Liver (tissue), 3 donors: Measurements from ENCODE around the gene DGKB.

Experiments used
- JUND ChIP-seq, 2 donors: IDR thresholded peaks; 2 replicates each; pipeline ENCODE4 v1.6.1; 2016; ENCODE audit warnings: antibody characterized with exemption in 2 of 2
- RAD21 ChIP-seq, 2 donors: IDR thresholded peaks; 2 replicates each; pipeline ENCODE4 v1.6.1; 2016; ENCODE audit warnings: antibody characterized with exemption in 2 of 2, mild to moderate bottlenecking in 2 of 2
- RXRA ChIP-seq, 2 donors: IDR thresholded peaks; 2 replicates each; pipeline ENCODE4 v1.6.1; 2017 to 2018; ENCODE audit warnings: antibody characterized with exemption in 2 of 2, mild to moderate bottlenecking in 1 of 2
- SP1 ChIP-seq: IDR thresholded peaks from 2 replicates; pipeline ENCODE4 v1.6.1; 2018; ENCODE audit warnings: antibody characterized with exemption, mild to moderate bottlenecking
- TAF1 ChIP-seq: conservative IDR thresholded peaks from 2 replicates; pipeline ENCODE4 v1.6.1; 2016; ENCODE audit warnings: antibody characterized with exemption, mild to moderate bottlenecking
- YY1 ChIP-seq: IDR thresholded peaks from 2 replicates; pipeline ENCODE4 v1.6.1; 2016; ENCODE audit warnings: antibody characterized with exemption, mild to moderate bottlenecking
- TF ChIP-seq, protein P1 (sequence below): IDR thresholded peaks from 2 replicates; pipeline ENCODE4 v1.6.1; 2016; ENCODE audit warnings: antibody characterized with exemption
- TF ChIP-seq, protein P2 (sequence below): fragments of 150-350 bp; IDR thresholded peaks from 2 replicates; pipeline ENCODE4 v1.5.1; 2017; ENCODE audit warnings: improper control_type of control experiment, low read depth, low read length; ENCODE audit not compliant: missing input control
- TF ChIP-seq, protein P3 (sequence below): IDR thresholded peaks from 2 replicates; pipeline ENCODE4 v1.6.1; 2016; ENCODE audit warnings: antibody characterized with exemption, mild to moderate bottlenecking
- TF ChIP-seq, protein P4 (sequence below): IDR thresholded peaks from 2 replicates; pipeline ENCODE4 v1.6.1; 2016; ENCODE audit warnings: antibody characterized with exemption
- donor health status: healthy.
- donor health status: healthy.

DNA sequence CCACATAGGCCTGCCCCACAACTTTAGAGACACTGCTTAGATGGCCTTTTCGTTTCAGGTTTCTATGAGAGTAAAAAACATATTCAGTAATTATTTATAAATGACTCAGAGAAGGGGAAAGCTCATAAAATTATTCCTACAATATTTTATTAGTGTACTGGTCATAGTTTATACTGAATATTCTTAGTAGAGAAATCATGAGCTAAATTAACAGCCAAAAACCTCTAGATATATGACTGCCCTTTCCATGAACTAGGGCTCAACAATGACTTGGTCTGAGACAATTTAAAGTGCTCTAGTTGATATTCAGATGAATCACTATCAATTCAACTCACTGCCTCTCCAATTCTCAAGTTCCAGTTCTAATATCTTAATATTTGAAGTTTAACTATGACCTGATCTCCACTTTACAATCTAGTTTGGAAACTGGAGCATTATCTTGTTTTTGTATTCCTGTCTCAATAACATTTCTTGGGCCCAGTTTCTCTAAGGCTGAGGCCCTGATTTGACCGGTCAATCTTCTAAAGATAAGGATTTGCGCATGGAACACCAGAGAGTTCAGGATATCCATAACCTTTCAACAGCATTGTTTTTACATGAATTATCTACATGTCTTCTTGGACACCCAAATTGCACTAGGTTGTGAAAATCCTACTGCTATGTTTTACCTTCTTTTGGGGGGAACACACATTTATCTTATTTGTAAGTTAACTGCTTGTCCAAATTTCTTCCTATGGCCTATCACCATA, 141.6 kb downstream of the DGKB start:
- TF ChIP-seq, protein P1, sequence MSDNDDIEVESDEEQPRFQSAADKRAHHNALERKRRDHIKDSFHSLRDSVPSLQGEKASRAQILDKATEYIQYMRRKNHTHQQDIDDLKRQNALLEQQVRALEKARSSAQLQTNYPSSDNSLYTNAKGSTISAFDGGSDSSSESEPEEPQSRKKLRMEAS, result no peak
- TF ChIP-seq SP1 (no peak), TAF1 (no peak), RAD21 (IDR thresholded peaks at IDR 0.05) (no peak), YY1 (no peak), JUND (IDR thresholded peaks at IDR 0.05) (no peak), RXRA (IDR thresholded peaks at IDR 0.05) (no peak)
- TF ChIP-seq, protein P2, sequence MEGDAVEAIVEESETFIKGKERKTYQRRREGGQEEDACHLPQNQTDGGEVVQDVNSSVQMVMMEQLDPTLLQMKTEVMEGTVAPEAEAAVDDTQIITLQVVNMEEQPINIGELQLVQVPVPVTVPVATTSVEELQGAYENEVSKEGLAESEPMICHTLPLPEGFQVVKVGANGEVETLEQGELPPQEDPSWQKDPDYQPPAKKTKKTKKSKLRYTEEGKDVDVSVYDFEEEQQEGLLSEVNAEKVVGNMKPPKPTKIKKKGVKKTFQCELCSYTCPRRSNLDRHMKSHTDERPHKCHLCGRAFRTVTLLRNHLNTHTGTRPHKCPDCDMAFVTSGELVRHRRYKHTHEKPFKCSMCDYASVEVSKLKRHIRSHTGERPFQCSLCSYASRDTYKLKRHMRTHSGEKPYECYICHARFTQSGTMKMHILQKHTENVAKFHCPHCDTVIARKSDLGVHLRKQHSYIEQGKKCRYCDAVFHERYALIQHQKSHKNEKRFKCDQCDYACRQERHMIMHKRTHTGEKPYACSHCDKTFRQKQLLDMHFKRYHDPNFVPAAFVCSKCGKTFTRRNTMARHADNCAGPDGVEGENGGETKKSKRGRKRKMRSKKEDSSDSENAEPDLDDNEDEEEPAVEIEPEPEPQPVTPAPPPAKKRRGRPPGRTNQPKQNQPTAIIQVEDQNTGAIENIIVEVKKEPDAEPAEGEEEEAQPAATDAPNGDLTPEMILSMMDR, result no peak
- TF ChIP-seq, protein P3, sequence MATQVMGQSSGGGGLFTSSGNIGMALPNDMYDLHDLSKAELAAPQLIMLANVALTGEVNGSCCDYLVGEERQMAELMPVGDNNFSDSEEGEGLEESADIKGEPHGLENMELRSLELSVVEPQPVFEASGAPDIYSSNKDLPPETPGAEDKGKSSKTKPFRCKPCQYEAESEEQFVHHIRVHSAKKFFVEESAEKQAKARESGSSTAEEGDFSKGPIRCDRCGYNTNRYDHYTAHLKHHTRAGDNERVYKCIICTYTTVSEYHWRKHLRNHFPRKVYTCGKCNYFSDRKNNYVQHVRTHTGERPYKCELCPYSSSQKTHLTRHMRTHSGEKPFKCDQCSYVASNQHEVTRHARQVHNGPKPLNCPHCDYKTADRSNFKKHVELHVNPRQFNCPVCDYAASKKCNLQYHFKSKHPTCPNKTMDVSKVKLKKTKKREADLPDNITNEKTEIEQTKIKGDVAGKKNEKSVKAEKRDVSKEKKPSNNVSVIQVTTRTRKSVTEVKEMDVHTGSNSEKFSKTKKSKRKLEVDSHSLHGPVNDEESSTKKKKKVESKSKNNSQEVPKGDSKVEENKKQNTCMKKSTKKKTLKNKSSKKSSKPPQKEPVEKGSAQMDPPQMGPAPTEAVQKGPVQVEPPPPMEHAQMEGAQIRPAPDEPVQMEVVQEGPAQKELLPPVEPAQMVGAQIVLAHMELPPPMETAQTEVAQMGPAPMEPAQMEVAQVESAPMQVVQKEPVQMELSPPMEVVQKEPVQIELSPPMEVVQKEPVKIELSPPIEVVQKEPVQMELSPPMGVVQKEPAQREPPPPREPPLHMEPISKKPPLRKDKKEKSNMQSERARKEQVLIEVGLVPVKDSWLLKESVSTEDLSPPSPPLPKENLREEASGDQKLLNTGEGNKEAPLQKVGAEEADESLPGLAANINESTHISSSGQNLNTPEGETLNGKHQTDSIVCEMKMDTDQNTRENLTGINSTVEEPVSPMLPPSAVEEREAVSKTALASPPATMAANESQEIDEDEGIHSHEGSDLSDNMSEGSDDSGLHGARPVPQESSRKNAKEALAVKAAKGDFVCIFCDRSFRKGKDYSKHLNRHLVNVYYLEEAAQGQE, result no peak
- TF ChIP-seq, protein P4, sequence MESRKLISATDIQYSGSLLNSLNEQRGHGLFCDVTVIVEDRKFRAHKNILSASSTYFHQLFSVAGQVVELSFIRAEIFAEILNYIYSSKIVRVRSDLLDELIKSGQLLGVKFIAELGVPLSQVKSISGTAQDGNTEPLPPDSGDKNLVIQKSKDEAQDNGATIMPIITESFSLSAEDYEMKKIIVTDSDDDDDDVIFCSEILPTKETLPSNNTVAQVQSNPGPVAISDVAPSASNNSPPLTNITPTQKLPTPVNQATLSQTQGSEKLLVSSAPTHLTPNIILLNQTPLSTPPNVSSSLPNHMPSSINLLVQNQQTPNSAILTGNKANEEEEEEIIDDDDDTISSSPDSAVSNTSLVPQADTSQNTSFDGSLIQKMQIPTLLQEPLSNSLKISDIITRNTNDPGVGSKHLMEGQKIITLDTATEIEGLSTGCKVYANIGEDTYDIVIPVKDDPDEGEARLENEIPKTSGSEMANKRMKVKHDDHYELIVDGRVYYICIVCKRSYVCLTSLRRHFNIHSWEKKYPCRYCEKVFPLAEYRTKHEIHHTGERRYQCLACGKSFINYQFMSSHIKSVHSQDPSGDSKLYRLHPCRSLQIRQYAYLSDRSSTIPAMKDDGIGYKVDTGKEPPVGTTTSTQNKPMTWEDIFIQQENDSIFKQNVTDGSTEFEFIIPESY, result no peak
